ENCODE measurements around the gene A2ML1. TPM values are rescaled to one million over a fixed set of nuclear protein-coding genes. Genes with fewer than 3 reads are reported as not detected.
"Not testable (repeated sequence)": the region's sequence is repeated elsewhere in the genome, so short reads cannot be mapped to it uniquely, and the experiment has no call there.

A2ML1 gene
- total and polyA plus RNA-seq, 2 donors (not counting 3 experiments of a cell fraction or from before 2014, with no cell fraction given): not detected

DNA sequence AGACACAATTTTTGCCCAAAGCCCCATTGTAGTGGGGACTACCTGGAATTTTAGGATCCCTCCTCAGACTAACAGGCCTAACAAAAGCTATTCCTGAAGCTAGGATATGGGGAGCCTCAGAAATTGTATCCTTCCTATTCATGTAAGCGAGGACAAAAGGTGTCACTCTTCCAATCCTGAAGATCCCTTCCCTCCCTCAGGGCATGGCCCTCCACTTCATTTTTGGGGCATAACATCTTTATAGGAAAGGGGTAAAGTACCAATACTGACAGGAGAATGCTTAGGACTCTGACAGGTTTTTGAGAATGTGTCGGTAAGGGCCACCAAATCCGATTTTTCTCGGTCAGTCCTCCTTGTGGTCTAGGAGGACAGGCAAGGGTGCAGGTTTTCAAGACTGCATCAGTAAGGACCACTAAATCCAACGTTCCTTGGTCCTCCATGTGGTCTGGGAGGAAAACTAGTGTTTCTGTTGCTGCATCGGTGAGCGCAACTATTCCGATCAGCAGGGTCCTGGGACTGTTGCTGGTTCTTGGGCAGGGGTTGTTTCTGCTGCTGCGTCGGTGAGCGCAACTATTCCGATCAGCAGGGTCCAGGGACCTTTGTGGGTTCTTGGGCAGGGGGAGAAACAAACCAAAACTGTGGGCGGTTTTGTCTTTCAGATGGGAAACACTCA lies 32.9 kb upstream of the A2ML1 start:
- H3K4me3 ChIP-seq (replicated peaks in 1 of 3; ENCODE audit: insufficient read depth in 1 of 3, low read depth in 1 of 3, low read length in 3 of 3); intact Hi-C loops (cut with micrococcal nuclease); H4K20me1 ChIP-seq (replicated peaks; ENCODE audit: control insufficient read depth, extremely low read depth, insufficient read depth, low read length); DNase-seq (ENCODE audit: low read depth, low spot score); H3K4me1 ChIP-seq (ENCODE audit: control insufficient read depth, extremely low read depth, insufficient read depth, low read length); H3K4me2 ChIP-seq (ENCODE audit: insufficient read depth, low read length); dilution Hi-C loops (cut with MboI; ENCODE audit: extremely low pct_ligation_motif_present, low sequenced_read_pairs); H2AFZ ChIP-seq (ENCODE audit: low read depth, low read length); H3K36me3 ChIP-seq (ENCODE audit: control insufficient read depth in 2 of 2, extremely low read depth in 1 of 2, insufficient read depth in 2 of 2, low read length in 2 of 2); H3K27ac ChIP-seq (ENCODE audit: insufficient read depth, low read depth, low read length); H3K79me2 ChIP-seq (ENCODE audit: control insufficient read depth, insufficient read depth, low read length); H3K9ac ChIP-seq (replicated peaks; ENCODE audit: extremely low read depth, insufficient read depth, low read length); CTCF ChIA-PET; H3K27me3 ChIP-seq (ENCODE audit: control insufficient read depth in 2 of 2, insufficient read depth in 2 of 2, low read length in 2 of 2); BruUV-seq (replicated peaks); H3K9me1 ChIP-seq (replicated peaks; ENCODE audit: control insufficient read depth, extremely low read depth, insufficient read depth, low read length); FAIRE-seq; H3K9me3 ChIP-seq (replicated peaks; ENCODE audit: control insufficient read depth, insufficient read depth, low read length): not testable (repeated sequence)
- POLR2A ChIA-PET: interaction anchor here (0.6 kb wide), 1 partner anchor 102 kb away, joined by 5 read pairs; no protein-coding TSS in a partner anchor

DNA sequence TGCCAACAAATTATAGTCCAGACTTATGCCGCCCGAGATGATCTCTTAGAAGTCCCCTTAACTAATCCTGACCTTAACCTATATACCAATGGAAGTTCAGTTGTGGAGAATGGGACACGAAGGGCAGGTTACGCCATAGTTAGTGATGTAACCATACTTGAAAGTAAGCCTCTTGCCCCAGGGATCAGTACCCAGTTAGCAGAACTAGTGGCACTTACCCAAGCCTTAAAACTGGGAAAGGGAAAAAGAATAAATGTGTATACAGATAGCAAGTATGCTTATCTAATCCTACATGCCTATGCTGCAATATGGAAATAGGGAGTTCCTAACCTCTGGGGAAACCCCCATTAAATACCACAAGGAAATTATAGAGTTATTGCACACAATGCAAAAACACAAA lies 29.2 kb upstream of the A2ML1 start:
- H3K27me3 ChIP-seq (ENCODE audit: control insufficient read depth in 2 of 2, insufficient read depth in 2 of 2, low read length in 2 of 2); CTCF ChIA-PET; intact Hi-C loops (cut with micrococcal nuclease); BruUV-seq (replicated peaks); H3K36me3 ChIP-seq (ENCODE audit: control insufficient read depth in 2 of 2, extremely low read depth in 1 of 2, insufficient read depth in 2 of 2, low read length in 2 of 2); H3K9me1 ChIP-seq (replicated peaks; ENCODE audit: control insufficient read depth, extremely low read depth, insufficient read depth, low read length); H3K27ac ChIP-seq (ENCODE audit: insufficient read depth, low read depth, low read length); H4K20me1 ChIP-seq (replicated peaks; ENCODE audit: control insufficient read depth, extremely low read depth, insufficient read depth, low read length); H3K4me3 ChIP-seq (replicated peaks in 1 of 3; ENCODE audit: insufficient read depth in 1 of 3, low read depth in 1 of 3, low read length in 3 of 3); H3K9me3 ChIP-seq (replicated peaks; ENCODE audit: control insufficient read depth, insufficient read depth, low read length); DNase-seq (ENCODE audit: low read depth, low spot score); H2AFZ ChIP-seq (ENCODE audit: low read depth, low read length); dilution Hi-C loops (cut with MboI; ENCODE audit: extremely low pct_ligation_motif_present, low sequenced_read_pairs); FAIRE-seq; H3K9ac ChIP-seq (replicated peaks; ENCODE audit: extremely low read depth, insufficient read depth, low read length); H3K4me1 ChIP-seq (ENCODE audit: control insufficient read depth, extremely low read depth, insufficient read depth, low read length); H3K79me2 ChIP-seq (ENCODE audit: control insufficient read depth, insufficient read depth, low read length); POLR2A ChIA-PET; H3K4me2 ChIP-seq (ENCODE audit: insufficient read depth, low read length): not testable (repeated sequence)

DNA sequence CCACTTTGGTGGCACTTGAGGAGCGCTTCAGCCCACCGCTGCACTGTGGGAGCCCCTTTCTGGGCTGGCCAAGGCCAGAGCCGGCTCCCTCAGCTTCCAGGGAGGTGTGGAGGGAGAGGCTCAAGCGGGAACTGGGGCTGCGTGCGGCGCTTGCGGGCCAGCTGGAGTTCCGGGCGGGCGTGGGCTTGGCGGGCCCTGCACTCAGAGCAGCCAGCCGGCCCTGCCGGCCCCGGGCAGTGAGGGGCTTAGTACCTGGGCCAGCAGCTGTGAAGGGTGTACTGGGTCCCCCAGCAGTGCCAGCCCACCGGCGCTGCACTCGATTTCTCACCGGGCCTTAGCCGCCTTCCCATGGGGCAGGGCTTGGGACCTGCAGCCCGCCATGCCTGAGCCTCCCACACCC lies 27.8 kb upstream of the A2ML1 start:
- intact Hi-C loops (cut with micrococcal nuclease); DNase-seq (ENCODE audit: low read depth, low spot score); H3K9me1 ChIP-seq (replicated peaks; ENCODE audit: control insufficient read depth, extremely low read depth, insufficient read depth, low read length); POLR2A ChIA-PET; dilution Hi-C loops (cut with MboI; ENCODE audit: extremely low pct_ligation_motif_present, low sequenced_read_pairs); BruUV-seq (replicated peaks); H3K4me1 ChIP-seq (ENCODE audit: control insufficient read depth, extremely low read depth, insufficient read depth, low read length); H3K79me2 ChIP-seq (ENCODE audit: control insufficient read depth, insufficient read depth, low read length); H3K4me3 ChIP-seq (replicated peaks in 1 of 3; ENCODE audit: insufficient read depth in 1 of 3, low read depth in 1 of 3, low read length in 3 of 3); FAIRE-seq; H3K36me3 ChIP-seq (ENCODE audit: control insufficient read depth in 2 of 2, extremely low read depth in 1 of 2, insufficient read depth in 2 of 2, low read length in 2 of 2); H3K9me3 ChIP-seq (replicated peaks; ENCODE audit: control insufficient read depth, insufficient read depth, low read length); CTCF ChIA-PET; H4K20me1 ChIP-seq (replicated peaks; ENCODE audit: control insufficient read depth, extremely low read depth, insufficient read depth, low read length); H3K27ac ChIP-seq (ENCODE audit: insufficient read depth, low read depth, low read length); H3K27me3 ChIP-seq (ENCODE audit: control insufficient read depth in 2 of 2, insufficient read depth in 2 of 2, low read length in 2 of 2); H2AFZ ChIP-seq (ENCODE audit: low read depth, low read length); H3K9ac ChIP-seq (replicated peaks; ENCODE audit: extremely low read depth, insufficient read depth, low read length); H3K4me2 ChIP-seq (ENCODE audit: insufficient read depth, low read length): not testable (repeated sequence)

All from endothelial cell of umbilical vein (primary cell).